HG02981 (cell line): Measurements from ENCODE around the gene SLC16A1.
"Not testable (repeated sequence)": the region's sequence is repeated elsewhere in the genome, so short reads cannot be mapped to it uniquely, and the experiment has no call there.

Experiments used
- ATAC-seq: cut with Tn5 transposase; IDR thresholded peaks from one replicate; pipeline ENCODE4 v1.9.1; 2021; ENCODE audit warnings: mild to moderate bottlenecking, moderate library complexity; ENCODE audit not compliant: unreplicated experiment

Gene SLC16A1

GRCh38 chr1:112926858-112927257 is 29.1 kb downstream of the SLC16A1 start:
- ATAC-seq, result no peak

- no peak for ATAC-seq
Measured at GRCh38 chr1:112925015-112925414, 31.0 kb downstream of the SLC16A1 start.

GRCh38 chr1:112923959-112924349 is 32.0 kb downstream of the SLC16A1 start:
- no peak for ATAC-seq

GRCh38 chr1:112923234-112923958 is 32.6 kb downstream of the SLC16A1 start:
- no peak for ATAC-seq

GRCh38 chr1:112911506-112912220 is 44.3 kb downstream of the SLC16A1 start:
- no peak for ATAC-seq

GRCh38 chr1:112909847-112910246 is 46.1 kb downstream of the SLC16A1 start:
- ATAC-seq, result no peak

GRCh38 chr1:112906150-112906698 is 49.8 kb downstream of the SLC16A1 start:
- no peak for ATAC-seq

GRCh38 chr1:112905395-112906149 is 50.4 kb downstream of the SLC16A1 start:
- no peak for ATAC-seq

- ATAC-seq, result no peak
Measured at GRCh38 chr1:112904831-112905261, 51.1 kb downstream of the SLC16A1 start.

GRCh38 chr1:112904071-112904830 is 51.7 kb downstream of the SLC16A1 start:
- ATAC-seq, result no peak

- no peak for ATAC-seq
Measured at GRCh38 chr1:112902221-112902620, 53.8 kb downstream of the SLC16A1 start.

GRCh38 chr1:112901387-112901786 is 54.6 kb downstream of the SLC16A1 start:
- ATAC-seq, result no peak

- ATAC-seq, result no peak
Measured at GRCh38 chr1:112896783-112897182, 59.2 kb downstream of the SLC16A1 start.

GRCh38 chr1:112894561-112895011 is 61.4 kb downstream of the SLC16A1 start:
- no peak for ATAC-seq

GRCh38 chr1:112894010-112894292 is 62.0 kb downstream of the SLC16A1 start:
- ATAC-seq, result no peak

- no peak for ATAC-seq
Measured at GRCh38 chr1:112893288-112894009, 62.5 kb downstream of the SLC16A1 start.

GRCh38 chr1:112889906-112890305 is 66.1 kb downstream of the SLC16A1 start:
- not testable (repeated sequence) for ATAC-seq

- no peak for ATAC-seq
Measured at GRCh38 chr1:112889052-112889768, 66.8 kb downstream of the SLC16A1 start.

GRCh38 chr1:112888630-112889029 is 67.4 kb downstream of the SLC16A1 start:
- ATAC-seq, result no peak
